Adrenal gland (tissue), 5 donors: Measurements from ENCODE around the gene FBXW12.

ENCODE experiments used
- POLR2A ChIP-seq, 2 donors: fragments of 450-650 bp; IDR thresholded peaks; one replicate each; pipeline ENCODE4 v1.6.1; 2017; ENCODE audit warnings: antibody characterized with exemption in 2 of 2, mild to moderate bottlenecking in 2 of 2, moderate library complexity in 1 of 2
- TF ChIP-seq, protein P1 (sequence below), 6 experiments: fragments of 450-650 bp in 4 of 6; fragments of 200-600 bp in 2 of 6; sonication (generic) in 1 of 6; IDR thresholded peaks; 1 replicate in 5 of 6; 2 replicates in 1 of 6; pipeline versions ENCODE4 v1.5.1 to v1.8.0; 2016 to 2021; ENCODE audit warnings: antibody characterized with exemption in 6 of 6, mild to moderate bottlenecking in 2 of 6, moderate library complexity in 1 of 6
- donor health status: DM: no; HTN: no; CAD: no.

- TF ChIP-seq, protein P1, sequence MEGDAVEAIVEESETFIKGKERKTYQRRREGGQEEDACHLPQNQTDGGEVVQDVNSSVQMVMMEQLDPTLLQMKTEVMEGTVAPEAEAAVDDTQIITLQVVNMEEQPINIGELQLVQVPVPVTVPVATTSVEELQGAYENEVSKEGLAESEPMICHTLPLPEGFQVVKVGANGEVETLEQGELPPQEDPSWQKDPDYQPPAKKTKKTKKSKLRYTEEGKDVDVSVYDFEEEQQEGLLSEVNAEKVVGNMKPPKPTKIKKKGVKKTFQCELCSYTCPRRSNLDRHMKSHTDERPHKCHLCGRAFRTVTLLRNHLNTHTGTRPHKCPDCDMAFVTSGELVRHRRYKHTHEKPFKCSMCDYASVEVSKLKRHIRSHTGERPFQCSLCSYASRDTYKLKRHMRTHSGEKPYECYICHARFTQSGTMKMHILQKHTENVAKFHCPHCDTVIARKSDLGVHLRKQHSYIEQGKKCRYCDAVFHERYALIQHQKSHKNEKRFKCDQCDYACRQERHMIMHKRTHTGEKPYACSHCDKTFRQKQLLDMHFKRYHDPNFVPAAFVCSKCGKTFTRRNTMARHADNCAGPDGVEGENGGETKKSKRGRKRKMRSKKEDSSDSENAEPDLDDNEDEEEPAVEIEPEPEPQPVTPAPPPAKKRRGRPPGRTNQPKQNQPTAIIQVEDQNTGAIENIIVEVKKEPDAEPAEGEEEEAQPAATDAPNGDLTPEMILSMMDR (IDR thresholded peaks at IDR 0.05), result no peak
- no peak for TF ChIP-seq POLR2A (IDR thresholded peaks at IDR 0.05)
Measured at GRCh38 chr3:48422681-48423080, 50.7 kb downstream of the FBXW12 start.
